ENCODE data around the gene DOK6.
"Not testable (repeated sequence)": the region's sequence is repeated elsewhere in the genome, so short reads cannot be mapped to it uniquely, and the experiment has no call there.

The DOK6 gene

DNA sequence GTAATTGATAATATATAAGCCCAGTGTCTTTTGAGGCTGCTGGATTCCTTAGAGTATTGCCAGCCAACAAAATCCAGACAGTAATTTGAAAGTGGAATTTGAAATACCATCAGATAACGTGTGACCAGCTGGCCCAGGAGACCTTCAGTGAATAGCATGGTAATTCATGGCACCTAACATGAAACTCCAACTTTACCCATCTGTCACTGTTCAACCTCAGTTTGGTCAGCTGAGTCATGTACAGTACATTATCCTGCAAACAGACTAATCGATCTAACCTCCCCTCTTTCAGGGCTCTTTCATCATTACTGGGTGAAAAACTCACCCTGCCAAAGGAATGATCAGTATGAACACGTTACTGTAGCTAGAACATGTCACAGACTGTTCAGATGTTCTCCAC lies 230.6 kb downstream of the DOK6 start:
- DNase-seq: no peak

DNA sequence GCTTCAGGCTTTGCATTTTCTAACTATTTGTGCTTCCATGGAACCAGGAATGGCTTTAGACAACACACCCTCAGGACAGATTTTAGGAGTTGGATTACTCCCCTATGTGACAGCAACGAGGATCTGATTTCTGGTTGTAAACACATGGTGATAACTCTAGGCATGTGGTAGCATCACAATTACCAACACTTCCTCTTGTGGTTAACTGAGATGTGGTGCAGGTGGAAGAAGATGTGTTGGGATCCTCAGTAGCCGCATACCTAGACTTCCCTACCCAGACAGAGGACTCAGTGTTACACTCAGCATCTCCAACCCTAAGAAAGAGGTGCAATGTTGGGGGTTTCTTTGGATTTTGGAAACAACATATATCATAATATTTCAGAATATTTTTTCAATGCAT lies 234.8 kb downstream of the DOK6 start:
- DNase-seq: no peak

- DNase-seq: peak; percentile 35
Measured at GRCh38 chr18:69636529-69637301, 236.0 kb downstream of the DOK6 start.

DNA sequence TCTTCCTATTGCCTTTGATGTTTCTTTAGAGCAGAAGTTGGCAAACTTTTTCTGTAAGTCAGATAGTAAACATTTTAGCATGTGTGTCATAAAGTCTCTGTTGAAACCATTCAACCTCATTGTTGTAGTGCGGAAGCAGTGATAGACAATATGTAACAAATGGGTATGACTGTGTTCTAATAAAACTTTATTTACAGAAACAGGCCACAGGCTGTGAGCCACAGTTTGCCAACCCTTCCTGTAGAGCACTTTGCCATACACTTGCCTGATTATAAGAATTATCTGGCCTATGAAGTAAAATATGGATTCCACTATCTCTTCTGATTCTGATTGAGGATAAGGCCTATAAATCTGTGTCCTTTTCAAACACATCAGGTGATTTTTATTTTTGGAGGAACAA lies 237.4 kb downstream of the DOK6 start:
- no peak for DNase-seq

DNA sequence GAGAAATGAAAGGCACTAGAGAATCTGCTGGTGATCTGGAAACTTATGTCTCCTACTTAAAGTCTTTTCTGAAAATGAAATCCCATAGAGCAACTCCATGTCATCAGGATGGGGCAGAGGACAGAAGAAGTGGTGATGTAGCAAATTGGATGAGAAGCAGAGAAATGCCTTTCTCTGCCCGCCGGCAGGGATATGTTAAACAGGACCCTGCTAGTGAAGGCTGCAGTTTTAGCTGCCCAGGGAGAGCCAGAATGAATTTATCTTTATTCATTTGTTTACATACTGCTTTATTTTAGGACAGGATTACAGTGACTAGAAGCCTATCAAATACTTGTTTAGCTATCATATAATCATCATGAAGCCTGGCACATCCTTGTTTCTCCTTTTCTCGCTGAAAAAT lies 247.0 kb downstream of the DOK6 start:
- DNase-seq: no peak

GRCh38 chr18:69648486-69648885 lies 247.8 kb downstream of the DOK6 start:
- DNase-seq: peak; percentile 60

DNA sequence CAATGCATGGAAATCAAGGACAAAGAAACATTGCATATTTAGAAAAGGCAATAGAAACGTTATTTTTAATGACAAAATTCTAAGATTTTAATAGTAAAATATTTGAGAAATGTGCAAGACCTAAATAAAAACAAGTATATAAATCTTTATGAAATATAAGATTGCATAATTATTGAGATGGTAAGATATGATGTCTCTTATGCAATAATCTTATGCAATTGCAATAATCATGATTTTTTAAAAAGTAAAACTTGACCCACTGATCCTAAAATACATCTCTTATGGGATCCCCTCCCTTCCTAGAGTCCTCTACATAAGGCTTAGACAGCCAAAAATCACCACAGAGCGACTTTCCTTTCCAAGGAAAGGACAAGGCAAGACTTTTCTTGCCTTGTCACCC lies 249.0 kb downstream of the DOK6 start:
- DNase-seq: no peak

GRCh38 chr18:69651243-69651642 lies 250.6 kb downstream of the DOK6 start:
- DNase-seq: no peak

- DNase-seq: no peak
Measured at GRCh38 chr18:69655816-69656215, 255.1 kb downstream of the DOK6 start.

- DNase-seq: no peak
Measured at GRCh38 chr18:69658103-69658502, 257.4 kb downstream of the DOK6 start.

GRCh38 chr18:69658685-69659084 lies 258.0 kb downstream of the DOK6 start:
- DNase-seq: no peak

GRCh38 chr18:69659142-69659651 lies 258.5 kb downstream of the DOK6 start:
- DNase-seq: peak; percentile 87

DNA sequence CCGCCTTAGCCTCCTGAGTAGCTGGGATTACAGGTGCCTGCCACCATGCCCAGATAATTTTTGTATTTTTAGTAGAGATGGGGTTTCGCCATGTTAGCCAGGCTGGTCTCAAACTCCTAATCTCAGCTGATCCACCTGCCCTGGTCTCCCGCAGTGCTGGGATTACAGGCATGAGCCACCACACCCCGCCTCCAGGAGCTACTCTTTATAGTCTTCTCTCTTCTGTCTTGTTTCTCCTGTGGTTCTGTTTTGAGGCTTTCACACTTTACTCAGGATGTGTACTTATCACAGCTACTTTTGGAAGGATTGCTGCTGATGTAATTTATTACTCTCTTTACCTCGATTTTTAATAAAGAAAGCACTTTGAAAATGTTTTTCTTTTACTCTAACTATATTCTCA lies 261.4 kb downstream of the DOK6 start:
- not testable (repeated sequence) for DNase-seq

DNA sequence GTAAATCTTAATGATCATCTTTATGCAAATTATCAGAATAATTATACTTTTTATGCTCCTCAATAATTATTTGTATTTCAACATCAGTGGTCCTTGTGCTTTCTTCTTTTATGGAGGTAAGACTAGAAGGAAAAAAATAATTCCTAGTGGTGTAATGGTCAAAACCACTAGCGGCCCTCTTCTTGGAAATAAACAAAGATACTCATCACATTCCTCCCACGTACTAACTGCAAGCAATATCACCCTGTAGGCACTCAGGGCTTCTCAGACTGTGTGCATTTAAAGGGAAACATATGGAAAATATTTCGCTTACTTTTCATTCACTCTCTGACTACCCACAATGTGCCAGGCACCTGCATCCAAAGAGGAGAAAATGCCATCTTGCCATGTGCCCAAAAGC lies 263.7 kb downstream of the DOK6 start:
- no peak for DNase-seq

- no peak for DNase-seq
Measured at GRCh38 chr18:69674292-69674877, 273.7 kb downstream of the DOK6 start.

DNA sequence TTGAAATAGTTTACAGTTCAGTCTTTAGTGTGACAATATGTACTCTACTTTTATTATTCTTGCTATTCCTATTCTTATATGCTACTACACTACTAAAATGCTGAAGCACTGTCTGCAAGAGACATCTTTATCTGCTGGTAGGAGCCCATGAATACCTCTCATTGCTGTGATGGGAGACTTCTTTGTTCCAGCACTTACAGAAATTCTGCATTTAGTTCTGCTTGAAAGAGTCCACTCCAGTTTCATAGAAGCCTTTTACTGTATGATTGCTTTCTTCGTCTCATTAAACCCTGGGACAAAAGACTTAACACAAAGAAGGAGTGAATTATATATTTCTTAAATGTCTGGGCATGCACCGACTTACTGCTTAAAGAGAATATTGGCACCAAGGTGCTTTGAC lies 274.3 kb downstream of the DOK6 start:
- DNase-seq: peak; percentile 59

DNA sequence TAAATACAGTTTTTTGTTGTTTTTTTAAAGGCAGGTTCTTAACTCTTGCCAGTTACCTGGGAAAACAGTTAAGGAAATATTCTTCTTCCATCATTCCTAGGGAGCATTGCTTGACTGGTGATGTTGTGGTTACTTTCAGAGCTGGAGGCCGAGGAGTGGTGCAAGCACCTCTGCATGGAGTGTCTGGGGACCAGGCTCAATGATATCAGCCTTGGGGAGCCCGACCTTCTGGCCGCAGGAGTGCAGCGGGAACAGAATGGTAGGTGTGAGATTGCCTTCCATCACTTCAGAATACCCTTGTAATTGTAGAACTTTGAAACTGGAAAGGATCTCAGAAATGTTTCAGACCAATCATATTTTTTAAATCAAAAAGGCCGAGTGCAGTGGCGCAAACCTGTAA lies 276.9 kb downstream of the DOK6 start:
- no peak for DNase-seq

DNA sequence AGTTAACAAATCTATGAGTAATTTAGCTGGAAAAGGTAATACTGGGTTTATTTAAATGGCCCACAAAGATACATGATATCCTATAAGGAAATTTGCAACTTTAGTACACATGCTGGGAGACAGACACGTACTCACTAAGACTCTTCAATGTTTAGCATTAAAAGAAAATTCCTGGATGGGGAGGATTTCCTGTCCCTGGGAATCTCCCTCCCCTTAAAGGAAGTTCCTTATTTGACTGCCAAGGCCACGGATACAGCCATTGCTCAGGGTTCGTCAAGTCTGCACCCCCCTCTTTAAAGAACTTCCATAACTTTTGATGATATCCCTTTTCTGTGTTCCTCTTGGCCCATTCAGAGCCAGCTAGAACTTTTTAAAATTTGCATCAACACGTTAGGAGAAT lies 279.4 kb downstream of the DOK6 start:
- DNase-seq: no peak

- no peak for DNase-seq
Measured at GRCh38 chr18:69683176-69683575, 282.5 kb downstream of the DOK6 start.

DNA sequence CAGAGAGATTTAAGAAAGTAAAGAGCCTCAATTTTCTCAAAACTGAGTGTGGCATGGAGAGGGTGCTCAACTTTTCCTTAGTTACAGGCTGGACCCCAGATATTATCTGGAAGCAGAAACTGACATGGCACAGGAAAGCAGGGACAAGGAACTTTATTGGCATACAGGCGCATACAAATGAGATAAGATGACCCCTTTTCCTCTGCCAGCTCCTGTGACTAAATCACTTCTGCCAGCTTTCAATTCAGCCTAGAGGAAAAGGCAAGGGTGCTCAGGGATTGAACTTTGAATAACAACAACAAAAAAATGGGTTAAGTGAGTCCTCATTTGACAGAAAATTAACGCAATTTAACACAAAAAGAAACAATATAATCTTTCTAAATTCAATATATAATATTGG lies 284.1 kb downstream of the DOK6 start:
- no peak for DNase-seq

DNA sequence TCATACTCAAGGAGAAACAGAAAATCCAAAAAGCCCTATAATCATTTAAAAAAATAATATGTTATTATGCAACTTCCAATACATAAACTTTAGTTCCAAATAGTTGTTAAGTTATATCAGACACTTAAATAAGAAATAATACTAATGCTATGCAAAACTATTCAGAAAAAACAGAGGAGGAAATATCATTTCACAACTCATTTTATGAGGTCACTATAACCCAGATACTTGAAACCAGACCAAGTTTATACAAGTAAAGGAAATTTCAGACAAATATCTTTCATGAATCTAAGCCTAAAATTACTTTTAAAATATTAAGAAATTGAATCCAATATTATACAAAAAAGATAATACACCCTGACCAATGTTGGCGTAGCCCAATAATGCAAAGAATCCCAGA lies 286.2 kb downstream of the DOK6 start:
- DNase-seq: no peak

GRCh38 chr18:69689121-69689759 lies 288.6 kb downstream of the DOK6 start:
- no peak for DNase-seq

DNA sequence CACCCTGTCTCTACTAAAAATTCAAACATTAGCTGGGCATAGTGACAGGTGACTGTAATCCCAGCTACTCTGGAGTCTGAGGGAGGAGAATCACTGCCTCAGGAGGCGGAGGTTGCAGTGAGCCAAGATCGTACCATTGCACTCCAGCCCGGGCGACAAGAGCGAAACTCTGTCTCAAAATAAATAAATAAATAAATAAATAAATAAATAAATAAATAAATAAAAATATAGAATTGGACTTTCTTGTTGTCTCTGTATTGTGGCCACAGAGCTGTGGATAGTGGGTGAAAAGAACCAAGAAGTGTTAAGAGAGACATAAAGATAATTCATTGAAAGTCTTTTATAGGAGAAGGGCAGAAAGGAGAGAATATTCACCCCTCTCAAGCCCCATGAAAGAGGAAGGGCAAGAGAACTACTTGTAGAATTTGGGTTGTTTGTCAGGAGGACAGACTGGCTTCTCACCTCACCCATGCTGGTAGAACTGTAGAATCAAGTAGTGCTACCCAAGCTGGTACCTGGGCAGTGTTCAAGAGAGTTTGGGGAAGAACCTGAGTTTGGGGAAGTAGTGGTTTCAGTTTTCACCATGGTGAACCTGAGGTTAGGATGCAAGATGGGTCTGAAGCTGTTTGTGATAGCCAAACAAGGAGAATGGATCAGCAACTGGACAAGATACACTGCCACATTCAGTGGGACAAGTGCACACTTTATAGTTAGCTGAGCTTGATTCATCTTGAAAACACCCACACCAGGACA lies 290.5 kb downstream of the DOK6 start:
- no peak for DNase-seq

Data from NCI-H146 (cell line).